ENCODE results near the gene SDK1. TPM values are rescaled to one million over a fixed set of nuclear protein-coding genes. Genes with fewer than 3 reads are reported as not detected.

The SDK1 gene
- total and polyA plus RNA-seq, 2 donors (not counting 3 experiments of a cell fraction or from before 2014, with no cell fraction given), result 1.6 to 3.9 TPM

DNA sequence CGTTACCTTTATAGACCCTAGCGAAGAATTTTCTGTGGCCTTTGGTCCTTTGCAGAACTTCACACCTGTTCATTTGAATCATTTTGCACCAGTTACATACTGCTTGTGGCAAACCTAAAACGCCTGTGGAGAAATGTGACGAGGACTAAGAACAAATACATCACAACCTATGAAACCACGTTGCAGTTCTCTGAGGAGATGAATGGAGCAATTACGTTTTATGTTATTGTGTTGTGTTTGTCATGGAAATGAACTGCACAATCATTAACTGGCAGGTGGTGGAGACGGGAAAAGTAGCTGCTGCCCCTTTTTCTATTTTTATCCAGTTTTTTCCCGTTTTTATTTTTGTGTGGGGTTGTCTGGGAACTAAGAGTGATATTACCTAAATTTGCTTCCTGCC lies 505.5 kb downstream of the SDK1 start:
- Histone ChIP-seq H4K20me1 (replicated peaks; ENCODE audit: control insufficient read depth, extremely low read depth, insufficient read depth, low read length) (no peaks in the 10 kb centered on the region), H3K27me3 (ENCODE audit: control insufficient read depth in 2 of 2, insufficient read depth in 2 of 2, low read length in 2 of 2) (no peaks in the 10 kb centered on the region), H3K4me2 (ENCODE audit: insufficient read depth, low read length) (no peak overlapping the region), H3K4me3 (replicated peaks in 1 of 3; ENCODE audit: insufficient read depth in 1 of 3, low read depth in 1 of 3, low read length in 3 of 3) (no peak overlapping the region), H2AFZ (ENCODE audit: low read depth, low read length) (no peak overlapping the region), H3K4me1 (ENCODE audit: control insufficient read depth, extremely low read depth, insufficient read depth, low read length) (no peaks in the 10 kb centered on the region), H3K36me3 (ENCODE audit: control insufficient read depth in 2 of 2, extremely low read depth in 1 of 2, insufficient read depth in 2 of 2, low read length in 2 of 2) (no peaks in the 10 kb centered on the region), H3K79me2 (ENCODE audit: control insufficient read depth, insufficient read depth, low read length) (no peaks in the 10 kb centered on the region), H3K9ac (replicated peaks; ENCODE audit: extremely low read depth, insufficient read depth, low read length) (no peak overlapping the region), H3K9me3 (replicated peaks; ENCODE audit: control insufficient read depth, insufficient read depth, low read length) (no peaks in the 10 kb centered on the region), H3K27ac (ENCODE audit: insufficient read depth, low read depth, low read length) (no peak overlapping the region), H3K9me1 (replicated peaks; ENCODE audit: control insufficient read depth, extremely low read depth, insufficient read depth, low read length) (no peaks in the 10 kb centered on the region)
- TF ChIP-seq POLR2A (IDR thresholded peaks at IDR 0.05; ENCODE audit: low read depth, low read length), result no peak
- TF ChIP-seq, protein P1, sequence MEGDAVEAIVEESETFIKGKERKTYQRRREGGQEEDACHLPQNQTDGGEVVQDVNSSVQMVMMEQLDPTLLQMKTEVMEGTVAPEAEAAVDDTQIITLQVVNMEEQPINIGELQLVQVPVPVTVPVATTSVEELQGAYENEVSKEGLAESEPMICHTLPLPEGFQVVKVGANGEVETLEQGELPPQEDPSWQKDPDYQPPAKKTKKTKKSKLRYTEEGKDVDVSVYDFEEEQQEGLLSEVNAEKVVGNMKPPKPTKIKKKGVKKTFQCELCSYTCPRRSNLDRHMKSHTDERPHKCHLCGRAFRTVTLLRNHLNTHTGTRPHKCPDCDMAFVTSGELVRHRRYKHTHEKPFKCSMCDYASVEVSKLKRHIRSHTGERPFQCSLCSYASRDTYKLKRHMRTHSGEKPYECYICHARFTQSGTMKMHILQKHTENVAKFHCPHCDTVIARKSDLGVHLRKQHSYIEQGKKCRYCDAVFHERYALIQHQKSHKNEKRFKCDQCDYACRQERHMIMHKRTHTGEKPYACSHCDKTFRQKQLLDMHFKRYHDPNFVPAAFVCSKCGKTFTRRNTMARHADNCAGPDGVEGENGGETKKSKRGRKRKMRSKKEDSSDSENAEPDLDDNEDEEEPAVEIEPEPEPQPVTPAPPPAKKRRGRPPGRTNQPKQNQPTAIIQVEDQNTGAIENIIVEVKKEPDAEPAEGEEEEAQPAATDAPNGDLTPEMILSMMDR (IDR thresholded peaks at IDR 0.05; ENCODE audit: extremely low read depth in 1 of 2, insufficient read depth in 1 of 2, low read depth in 1 of 2, low read length in 2 of 2), result no peak
- no peak for TF ChIP-seq FOS (IDR thresholded peaks at IDR 0.05; ENCODE audit: borderline replicate concordance, insufficient read depth, low read length)
- TF ChIP-seq, protein P2, sequence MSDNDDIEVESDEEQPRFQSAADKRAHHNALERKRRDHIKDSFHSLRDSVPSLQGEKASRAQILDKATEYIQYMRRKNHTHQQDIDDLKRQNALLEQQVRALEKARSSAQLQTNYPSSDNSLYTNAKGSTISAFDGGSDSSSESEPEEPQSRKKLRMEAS (IDR thresholded peaks at IDR 0.05; ENCODE audit: insufficient read depth, insufficient read length), result no peak
- TF ChIP-seq POLR2AphosphoS5 (IDR thresholded peaks at IDR 0.05; ENCODE audit: insufficient read depth, low read depth, low read length), result no peak
- TF ChIP-seq EZH2 (IDR thresholded peaks at IDR 0.05; ENCODE audit: borderline replicate concordance, low read depth, low read length, severe bottlenecking), result no peak
- no peak for TF ChIP-seq MYC (IDR thresholded peaks at IDR 0.05; ENCODE audit: low read depth, low read length)
- no peak for TF ChIP-seq GATA2 (IDR thresholded peaks at IDR 0.05; ENCODE audit: insufficient read depth, insufficient read length, low read depth, low read length)
- TF ChIP-seq JUN (IDR thresholded peaks at IDR 0.05; ENCODE audit: borderline replicate concordance, insufficient read depth, insufficient read length, low read depth), result no peak
- ChIA-PET CTCF (no interaction called here), POLR2A (no interaction called here)
- DNase-seq (ENCODE audit: low read depth, low spot score) (no peak), FAIRE-seq (no peak)
- no TSS peak for BruUV-seq (replicated peaks)
- dilution Hi-C loops (cut with MboI; ENCODE audit: extremely low pct_ligation_motif_present, low sequenced_read_pairs) (no loop called here), intact Hi-C loops (cut with micrococcal nuclease) (no loop called here)

All from endothelial cell of umbilical vein (primary cell).